H1 (cell line): ENCODE data around the gene EMP2. TPM values are rescaled to one million over a fixed set of nuclear protein-coding genes. Genes with fewer than 3 reads are reported as not detected.
A peak's percentile ranks its signal among the peaks of the same experiment; 100 is the strongest.

Experiments
- CTCF ChIA-PET: fragments of 300-600 bp; sonication (Branson Sonifier 250); formaldehyde crosslinking; loops from one replicate; lab custom pipeline; 2021; ENCODE audit not compliant: partially characterized antibody; lab: Charles Lee
- POLR2A ChIA-PET: fragments of 300-600 bp; sonication (Branson Sonifier 250); formaldehyde crosslinking; loops from one replicate; lab custom pipeline; 2021; ENCODE audit warnings: inconsistent platforms; ENCODE audit not compliant: partially characterized antibody; lab: Charles Lee
- DNase-seq, 2 experiments: peaks; one replicate each; pipeline versions ENCODE4 v3.0.0 to v3.0.0-alpha.2; 2010 to 2022; ENCODE audit warnings: low spot score in 2 of 2, low read depth in 1 of 2, mixed read lengths in 1 of 2
- FAIRE-seq: peaks from 2 replicates; lab custom pipeline; 2011; peaks lifted over from hg19 to GRCh38; lab: Jason Lieb, UNC
- H2AFZ ChIP-seq: 2 replicates; pipeline ENCODE4 v1.8.1; 2012; ENCODE audit warnings: low read length, inconsistent platforms
- H2AK5ac ChIP-seq: 2 replicates; pipeline ENCODE4 v1.6.1; 2013; ENCODE audit warnings: low read depth, low read length
- H2BK120ac ChIP-seq: replicated peaks from 2 replicates; pipeline ENCODE3; 2013; ENCODE audit warnings: low read depth, low read length, inconsistent platforms
- H2BK12ac ChIP-seq: 2 replicates; pipeline ENCODE4 v1.6.1; 2013; ENCODE audit warnings: low read depth, low read length
- H2BK15ac ChIP-seq: 2 replicates; pipeline ENCODE4 v1.6.1; 2013; ENCODE audit warnings: low read length
- H2BK20ac ChIP-seq: 2 replicates; pipeline ENCODE4 v1.6.1; 2013; ENCODE audit warnings: low read length
- H2BK5ac ChIP-seq: 2 replicates; pipeline ENCODE4 v1.6.1; 2013; ENCODE audit warnings: low read depth, low read length
- H3K14ac ChIP-seq: 2 replicates; pipeline ENCODE4 v1.6.1; 2013; ENCODE audit warnings: inconsistent platforms; ENCODE audit not compliant: insufficient read length
- H3K18ac ChIP-seq: 2 replicates; pipeline ENCODE4 v1.6.1; 2013; ENCODE audit warnings: low read length; ENCODE audit errors: extremely low read depth
- H3K23ac ChIP-seq: 2 replicates; pipeline ENCODE4 v1.6.1; 2013; ENCODE audit warnings: inconsistent platforms; ENCODE audit not compliant: insufficient read length
- H3K23me2 ChIP-seq: 2 replicates; pipeline ENCODE4 v1.6.1; 2013; ENCODE audit warnings: low read depth, low read length
- H3K27ac ChIP-seq: 2 replicates; pipeline ENCODE4 v1.6.1; 2011; ENCODE audit warnings: low read depth, low read length, inconsistent platforms
- H3K27me3 ChIP-seq, 4 experiments: replicated peaks in 1 of 4; 1 replicate in 1 of 4; 2 replicates in 3 of 4; pipeline versions ENCODE4 v1.6.1 to v1.8.1; 2011 to 2013; ENCODE audit warnings: low read length in 3 of 4, mild to moderate bottlenecking in 3 of 4, inconsistent platforms in 2 of 4, mixed read lengths in 2 of 4, moderate library complexity in 1 of 4; ENCODE audit not compliant: control insufficient read depth in 3 of 4, insufficient read depth in 3 of 4; ENCODE audit errors: extremely low read depth in 1 of 4
- H3K36me3 ChIP-seq, 4 experiments: 2 replicates each; pipeline versions ENCODE4 v1.6.1 to v1.8.1; 2011 to 2013; ENCODE audit warnings: mild to moderate bottlenecking in 4 of 4, low read length in 3 of 4, moderate library complexity in 2 of 4, control low read depth in 1 of 4, inconsistent platforms in 1 of 4; ENCODE audit not compliant: insufficient read depth in 4 of 4, control insufficient read depth in 2 of 4
- H3K4ac ChIP-seq: replicated peaks from 2 replicates; pipeline ENCODE3; 2013; ENCODE audit warnings: low read length, low read depth, mixed read lengths, inconsistent platforms; ENCODE audit not compliant: insufficient read length
- H3K4me1 ChIP-seq, 4 experiments: replicated peaks in 1 of 4; 1 replicate in 1 of 4; 2 replicates in 3 of 4; pipeline versions ENCODE4 v1.6.1 to v1.8.1; 2011 to 2013; ENCODE audit warnings: low read length in 3 of 4, inconsistent platforms in 2 of 4, mixed read lengths in 1 of 4; ENCODE audit not compliant: insufficient read depth in 4 of 4, control insufficient read depth in 3 of 4
- H3K4me2 ChIP-seq, 2 experiments: 2 replicates each; pipeline versions ENCODE4 v1.6.1 to v1.8.1; 2011 to 2013; ENCODE audit warnings: low read depth in 2 of 2, low read length in 2 of 2, control low read depth in 1 of 2, inconsistent platforms in 1 of 2, mild to moderate bottlenecking in 1 of 2; ENCODE audit not compliant: insufficient read depth in 1 of 2
- H3K4me3 ChIP-seq, 4 experiments: fragments of 200-600, 300-600 bp in 1 of 4; sonication (generic), shearing (Covaris generic), sonication (Bioruptor Twin) in 1 of 4; 2 replicates each; pipeline versions ENCODE4 v1.5.1 to v1.8.1; 2011 to 2016; ENCODE audit warnings: low read length in 4 of 4, low read depth in 3 of 4, control low read depth in 2 of 4, inconsistent platforms in 2 of 4, mild to moderate bottlenecking in 2 of 4, mixed read lengths in 1 of 4, moderate library complexity in 1 of 4; ENCODE audit not compliant: insufficient read depth in 2 of 4; ENCODE audit errors: extremely low read depth in 1 of 4
- H3K56ac ChIP-seq: replicated peaks from 2 replicates; pipeline ENCODE3; 2013; ENCODE audit warnings: low read depth, mild to moderate bottlenecking, mixed read lengths, low read length, inconsistent platforms; ENCODE audit not compliant: insufficient read length
- H3K79me1 ChIP-seq: 2 replicates; pipeline ENCODE4 v1.6.1; 2013; ENCODE audit warnings: low read depth, low read length, control low read depth
- H3K79me2 ChIP-seq, 2 experiments: 2 replicates each; pipeline versions ENCODE4 v1.6.1 to v1.8.1; 2012 to 2013; ENCODE audit warnings: low read length in 2 of 2, mild to moderate bottlenecking in 2 of 2, inconsistent platforms in 1 of 2; ENCODE audit not compliant: insufficient read depth in 2 of 2, control insufficient read depth in 1 of 2
- H3K9ac ChIP-seq, 4 experiments: replicated peaks in 1 of 4; 1 replicate in 1 of 4; 2 replicates in 3 of 4; pipeline versions ENCODE4 v1.6.1 to v1.8.1; 2011 to 2013; ENCODE audit warnings: low read depth in 3 of 4, low read length in 3 of 4, control low read depth in 2 of 4, mild to moderate bottlenecking in 2 of 4, moderate library complexity in 2 of 4, inconsistent platforms in 1 of 4; ENCODE audit errors: extremely low read depth in 1 of 4
- H3K9me3 ChIP-seq, 2 experiments: 2 replicates each; pipeline versions ENCODE4 v1.6.1 to v1.8.1; 2012 to 2013; ENCODE audit warnings: mild to moderate bottlenecking in 2 of 2, moderate library complexity in 2 of 2, control low read depth in 1 of 2, inconsistent platforms in 1 of 2, low read depth in 1 of 2, low read length in 1 of 2, mixed read lengths in 1 of 2; ENCODE audit not compliant: insufficient read depth in 2 of 2
- H4K20me1 ChIP-seq, 2 experiments: replicated peaks in 1 of 2; 2 replicates each; pipeline versions ENCODE3 to v1.8.1; 2011 to 2013; ENCODE audit warnings: inconsistent platforms in 2 of 2, low read length in 2 of 2, mild to moderate bottlenecking in 1 of 2; ENCODE audit not compliant: insufficient read depth in 2 of 2, control insufficient read depth in 1 of 2
- H4K5ac ChIP-seq: 2 replicates; pipeline ENCODE4 v1.6.1; 2013; ENCODE audit warnings: low read length, low read depth, mixed read lengths, inconsistent platforms; ENCODE audit not compliant: insufficient read length
- H4K8ac ChIP-seq: 2 replicates; pipeline ENCODE4 v1.8.0; 2013; ENCODE audit warnings: mild to moderate bottlenecking, moderate library complexity, low read length, inconsistent platforms; ENCODE audit not compliant: insufficient read depth; ENCODE audit errors: extremely low read depth
- H4K91ac ChIP-seq: replicated peaks from 2 replicates; pipeline ENCODE3; 2013; ENCODE audit warnings: low read length, mixed read lengths, inconsistent platforms; ENCODE audit not compliant: insufficient read length
- ASH2L ChIP-seq: fragments of 200-600, 300-600 bp; sonication (generic); IDR thresholded peaks from one replicate; pipeline ENCODE4 v1.7.1; 2017; ENCODE audit warnings: low read length
- BCL11A ChIP-seq, 2 experiments: IDR thresholded peaks; one replicate each; pipeline ENCODE4 v1.6.1; 2011; ENCODE audit warnings: low read depth in 2 of 2, low read length in 2 of 2, mild to moderate bottlenecking in 2 of 2
- CHD2 ChIP-seq: IDR thresholded peaks from 2 replicates; pipeline ENCODE4 v1.6.1; 2012; ENCODE audit warnings: low read length, improper control_type of control experiment
- EGR1 ChIP-seq: IDR thresholded peaks from 2 replicates; pipeline ENCODE4 v1.6.1; 2011; ENCODE audit warnings: low read depth, low read length, borderline replicate concordance
- KDM4A ChIP-seq: IDR thresholded peaks from one replicate; pipeline ENCODE4 v1.7.1; 2012; ENCODE audit warnings: low read depth, mild to moderate bottlenecking, moderate library complexity, low read length, inconsistent platforms; ENCODE audit not compliant: severe bottlenecking
- PHF8 ChIP-seq: fragments of 200-600 bp; sonication (generic); conservative IDR thresholded peaks from 2 replicates; pipeline ENCODE4 v1.7.1; 2012; ENCODE audit warnings: low read depth, mild to moderate bottlenecking, inconsistent platforms, low read length, moderate library complexity
- POU5F1 ChIP-seq: IDR thresholded peaks from 2 replicates; pipeline ENCODE4 v1.6.1; 2011; ENCODE audit warnings: low read depth, mild to moderate bottlenecking, low read length, moderate library complexity
- SAP30 ChIP-seq: fragments of 300-600 bp; sonication (generic); IDR thresholded peaks from 2 replicates; pipeline ENCODE4 v1.7.1; 2012; ENCODE audit warnings: low read length, moderate library complexity, mild to moderate bottlenecking, inconsistent platforms; ENCODE audit not compliant: insufficient read depth, insufficient replicate concordance
- SIN3A ChIP-seq, 2 experiments: IDR thresholded peaks in 1 of 2; conservative IDR thresholded peaks in 1 of 2; 2 replicates each; pipeline ENCODE4 v1.6.1; 2011 to 2012; ENCODE audit warnings: low read length in 2 of 2, improper control_type of control experiment in 1 of 2, low read depth in 1 of 2, mild to moderate bottlenecking in 1 of 2
- SP4 ChIP-seq: IDR thresholded peaks from 2 replicates; pipeline ENCODE4 v1.6.1; 2012; ENCODE audit warnings: low read length, inconsistent platforms
- YY1 ChIP-seq: IDR thresholded peaks from 2 replicates; pipeline ENCODE4 v1.6.1; 2011; ENCODE audit warnings: low read depth, mild to moderate bottlenecking, low read length
- WGBS, 2 experiments: shearing (Covaris generic) in 1 of 2; methylation state at CpG; one replicate each; pipeline versions ENCODE4 v1.1.6 to v1.1.7; 2013 to 2015; ENCODE audit warnings: low lambda C conversion rate in 2 of 2, mixed read lengths in 2 of 2, inconsistent platforms in 1 of 2, low coverage in 1 of 2, missing lambda C conversion rate in 1 of 2; ENCODE audit not compliant: insufficient replicate concordance in 2 of 2, insufficient coverage in 1 of 2, insufficient read length in 1 of 2; ENCODE audit errors: extremely low coverage in 1 of 2, missing lambda C conversion rate in 1 of 2; 5-methylcytosine and 5-hydroxymethylcytosine counted together
- polyA plus RNA-seq, 7 experiments: library from polyadenylated mRNA; depleted of rRNA in 3 of 7; stranded (reverse) in 5 of 7; unstranded in 2 of 7; fragments of >200 nt in 5 of 7; fragments of 200-250 nt in 2 of 7; gene quantifications; 1 replicate in 5 of 7; 2 replicates in 1 of 7; 4 replicates in 1 of 7; pipeline versions ENCODE4 v1.2.1 to v1.2.3, GENCODE V29; 2011 to 2013; ENCODE audit warnings: missing spikeins in 2 of 7, mixed read lengths in 2 of 7
- total RNA-seq: library from RNA; stranded (reverse); fragmentation: NEBNext Ultra II Directional; extraction: Animal tissue kit (Norgen Biotek cat#: 25700); gene quantifications from 2 replicates; pipeline ENCODE4 v1.2.1, GENCODE V29; 2021

The EMP2 gene
- total and polyA plus RNA-seq, 2 of the 8 experiments (the other 6 are each of a cell fraction or from before 2014, with no cell fraction given): 22.6 to 23.3 TPM

GRCh38 chr16:10578474-10579316 lies 1.7 kb downstream of the EMP2 start:
- Histone ChIP-seq H3K4me2 (peak overlapping the region in 1 of 2 experiments; percentile 13; a peak in 2 of 4 replicates), H3K4me3 (no peak overlapping the region)
- TF ChIP-seq BCL11A (IDR thresholded peaks at IDR 0.05; ENCODE audit: low read depth in 2 of 2, low read length in 2 of 2): no peak
- TF ChIP-seq SP4: no peak
- no peak for TF ChIP-seq EGR1
- no peak for TF ChIP-seq CHD2
- TF ChIP-seq KDM4A: no peak
- no peak for TF ChIP-seq PHF8
- TF ChIP-seq YY1: no peak
- TF ChIP-seq ASH2L: no peak
- TF ChIP-seq SIN3A (conservative IDR thresholded peaks at IDR 0.05 in 1 of 2, IDR thresholded peaks at IDR 0.05 in 1 of 2; ENCODE audit: low read depth in 1 of 2, low read length in 2 of 2): no peak
- no peak for TF ChIP-seq POU5F1
- no peak for TF ChIP-seq SAP30

More at GRCh38 chr16:10578474-10579316, 1.7 kb downstream of the EMP2 start:
- no peak overlapping the region for H4K5ac ChIP-seq
- H4K91ac ChIP-seq: no peak overlapping the region
- H3K56ac ChIP-seq: no peak overlapping the region
- H3K9me3 ChIP-seq: no peaks in the 10 kb centered on the region
- no peak overlapping the region for H4K8ac ChIP-seq
- H3K9ac ChIP-seq: no peak overlapping the region
- no peak overlapping the region for H2BK5ac ChIP-seq
- peaks cover 9% of the 10 kb centered on the region; the same call in 1 of the 2 replicates for H3K23me2 ChIP-seq
- no peak overlapping the region for H3K27ac ChIP-seq
- FAIRE-seq (no peak), DNase-seq (no peak)
- WGBS, 2 experiments: 86% methylated on average over 20 of the region's 20 CpGs; no CpG with 5 or more reads in 1 of the 2 experiments
- H2AK5ac ChIP-seq: 0 out of 2 replicates have a peak overlapping the region, but pooled peaks have one; percentile 9
- H4K20me1 ChIP-seq: peaks cover 5 to 7% of the 10 kb centered on the region in 2 experiments
- H3K79me1 ChIP-seq: peaks cover 8% of the 10 kb centered on the region
- no peak overlapping the region for H2BK20ac ChIP-seq
- H3K4me1 ChIP-seq: peaks cover 12 to 34% (median 21%) of the 10 kb centered on the region in 4 experiments
- no peaks in the 10 kb centered on the region for H3K36me3 ChIP-seq
- H3K27me3 ChIP-seq: no peaks in the 10 kb centered on the region
- ChIA-PET POLR2A (interaction anchor here (0.5 to 1.0 kb wide), 4 partner anchors 12 to 60 kb away, joined by 3 to 4 read pairs (median 3); no protein-coding TSS in a partner anchor), CTCF (interaction anchor here (0.5 to 3.9 kb wide), 20 partner anchors 9 to 763 kb away, joined by 3 to 22 read pairs (median 6); partner anchors contain the start of gene TEKT5)
- no peak overlapping the region for H3K14ac ChIP-seq
- peaks cover 0 to 2% of the 10 kb centered on the region in 2 experiments; a peak in 1 of 4 replicates for H3K79me2 ChIP-seq
- H2AFZ ChIP-seq: no peak overlapping the region
- H2BK12ac ChIP-seq: peak overlapping the region; percentile 68; the same call in 1 of the 2 replicates
- no peak overlapping the region; the same call in 1 of the 2 replicates for H2BK15ac ChIP-seq
- peak overlapping the region; percentile 1; the same call in 1 of the 2 replicates for H3K18ac ChIP-seq
- no peak overlapping the region for H2BK120ac ChIP-seq
- no peak overlapping the region for H3K23ac ChIP-seq
- H3K4ac ChIP-seq: no peak overlapping the region
